IPS-18a (cell line): ENCODE data around the gene SCUBE2.
"Not testable (repeated sequence)": the region's sequence is repeated elsewhere in the genome, so short reads cannot be mapped to it uniquely, and the experiment has no call there.

ENCODE experiments used
- H3K27ac ChIP-seq: one replicate; pipeline ENCODE4 v1.5.1; 2013; ENCODE audit warnings: low read length
- H3K27me3 ChIP-seq: one replicate; pipeline ENCODE4 v1.6.1; 2013; ENCODE audit warnings: mild to moderate bottlenecking, low read length; ENCODE audit not compliant: control insufficient read depth, insufficient read depth
- H3K36me3 ChIP-seq: one replicate; pipeline ENCODE4 v1.6.1; 2013; ENCODE audit warnings: low read depth, low read length; ENCODE audit not compliant: control insufficient read depth
- H3K4me1 ChIP-seq: one replicate; pipeline ENCODE4 v1.6.1; 2013; ENCODE audit warnings: low read depth, low read length; ENCODE audit not compliant: control insufficient read depth
- H3K4me3 ChIP-seq: one replicate; pipeline ENCODE4 v1.5.1; 2013; ENCODE audit warnings: low read length
- H3K9ac ChIP-seq: one replicate; pipeline ENCODE4 v1.6.1; 2013; ENCODE audit warnings: mild to moderate bottlenecking, low read length, moderate library complexity
- H3K9me3 ChIP-seq: one replicate; pipeline ENCODE4 v1.6.1; 2013; ENCODE audit warnings: low read depth, low read length; ENCODE audit not compliant: control insufficient read depth

The SCUBE2 gene

GRCh38 chr11:9014826-9015225 lies 76.6 kb downstream of the SCUBE2 start:
- Histone ChIP-seq H3K4me3 (no peak overlapping the region), H3K9ac (no peak overlapping the region), H3K4me1 (no peaks in the 10 kb centered on the region), H3K9me3 (no peaks in the 10 kb centered on the region), H3K27ac (no peak overlapping the region), H3K27me3 (no peaks in the 10 kb centered on the region), H3K36me3 (no peaks in the 10 kb centered on the region)

DNA sequence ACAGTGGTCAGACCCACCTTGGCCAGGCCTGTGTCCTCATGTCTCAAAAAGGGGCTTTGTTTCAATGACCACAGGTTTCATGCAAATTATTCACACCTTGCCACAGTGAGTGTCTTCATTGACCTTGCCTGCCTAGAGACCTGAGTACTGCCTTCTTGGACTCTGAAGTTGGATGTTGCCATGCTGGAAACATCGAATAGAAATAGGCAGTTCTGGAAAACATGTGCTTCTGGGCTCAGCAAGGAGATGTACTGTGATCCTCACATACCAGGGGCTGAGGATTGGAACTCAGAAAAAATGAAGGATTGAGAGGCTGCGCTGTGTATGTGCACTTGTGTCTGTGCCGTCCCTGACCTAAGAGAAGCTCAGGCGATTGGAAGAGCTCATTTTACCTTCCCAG lies 78.0 kb downstream of the SCUBE2 start:
- Histone ChIP-seq H3K9me3 (no peaks in the 10 kb centered on the region), H3K4me3 (no peak overlapping the region), H3K9ac (no peak overlapping the region), H3K27ac (no peak overlapping the region), H3K36me3 (no peaks in the 10 kb centered on the region), H3K27me3 (no peaks in the 10 kb centered on the region), H3K4me1 (no peaks in the 10 kb centered on the region)

DNA sequence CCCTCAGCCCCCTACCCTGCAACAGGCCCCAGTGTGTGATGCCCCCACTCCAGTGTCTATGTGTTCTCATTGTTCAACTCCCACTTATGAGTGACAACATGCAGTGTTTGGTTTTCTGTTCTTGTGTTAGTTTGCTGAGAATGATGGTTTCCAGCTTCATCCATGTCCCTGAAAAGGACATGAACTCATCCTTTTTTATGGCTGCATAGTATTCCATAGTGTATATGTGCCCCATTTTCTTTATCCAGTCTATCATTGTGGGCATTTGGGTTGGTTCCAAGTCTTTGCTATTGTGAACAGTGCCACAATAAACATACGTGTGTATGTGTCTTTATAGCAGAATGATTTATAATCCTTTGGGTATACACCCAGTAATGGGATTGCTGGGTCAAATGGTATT lies 81.9 kb downstream of the SCUBE2 start:
- H3K27ac ChIP-seq, H3K36me3 ChIP-seq, H3K4me1 ChIP-seq, H3K9ac ChIP-seq, H3K4me3 ChIP-seq, H3K9me3 ChIP-seq: not testable (repeated sequence)
- H3K27me3 ChIP-seq: peaks cover 34% of the 10 kb centered on the region

GRCh38 chr11:9008661-9009060 lies 82.7 kb downstream of the SCUBE2 start:
- Histone ChIP-seq H3K9ac (no peak overlapping the region), H3K4me3 (no peak overlapping the region), H3K27me3 (peaks cover 42% of the 10 kb centered on the region), H3K27ac (no peak overlapping the region), H3K4me1 (no peaks in the 10 kb centered on the region), H3K36me3 (no peaks in the 10 kb centered on the region), H3K9me3 (no peaks in the 10 kb centered on the region)

DNA sequence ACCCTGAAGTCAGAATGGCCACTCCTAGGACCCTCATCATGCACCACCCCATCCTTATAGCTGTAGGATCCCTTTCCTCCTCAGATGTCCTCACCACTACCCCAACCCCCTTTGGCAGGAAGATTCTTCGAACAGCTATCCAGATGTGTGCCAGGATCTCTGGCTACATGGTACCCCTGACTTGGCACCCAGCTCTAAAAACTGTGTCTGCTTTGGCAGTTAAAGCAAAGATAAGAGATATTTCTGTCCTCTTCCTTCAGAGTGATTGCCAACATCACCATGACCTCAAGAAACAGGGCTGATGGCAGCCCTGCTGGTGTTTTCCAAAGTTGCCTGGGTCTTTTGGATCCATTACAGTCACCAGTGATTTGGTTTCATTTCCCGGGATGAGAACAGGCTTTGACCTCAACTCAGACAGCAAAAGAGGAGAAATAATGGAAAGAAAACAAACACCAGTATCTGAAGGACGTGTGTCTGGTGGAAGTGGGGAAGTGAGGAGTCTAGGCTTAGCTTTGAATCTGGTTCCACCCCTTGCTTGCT lies 83.3 kb downstream of the SCUBE2 start:
- H3K27me3 ChIP-seq: peaks cover 48% of the 10 kb centered on the region
- no peaks in the 10 kb centered on the region for H3K36me3 ChIP-seq
- no peak overlapping the region for H3K27ac ChIP-seq
- no peaks in the 10 kb centered on the region for H3K9me3 ChIP-seq
- no peak overlapping the region for H3K9ac ChIP-seq
- H3K4me3 ChIP-seq: no peak overlapping the region
- peaks cover 3% of the 10 kb centered on the region for H3K4me1 ChIP-seq

DNA sequence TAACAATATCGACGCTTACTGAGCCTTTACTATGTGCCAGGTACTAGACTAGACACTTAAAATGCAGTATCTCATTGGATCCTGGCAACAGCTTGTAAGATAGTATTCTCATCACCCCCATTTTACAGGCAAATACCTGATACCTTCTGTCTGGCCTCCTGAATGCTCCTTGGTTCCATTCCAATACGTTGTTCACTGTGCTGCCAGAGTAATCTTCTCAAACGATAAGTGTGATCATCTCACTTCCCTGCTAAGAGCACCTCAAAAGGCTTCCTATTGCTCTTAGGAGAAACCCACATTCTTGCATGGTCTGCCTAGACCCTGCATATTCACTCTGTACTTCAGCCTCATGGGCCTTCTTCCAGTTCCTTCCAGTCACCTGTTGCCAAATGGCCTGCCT lies 86.3 kb downstream of the SCUBE2 start:
- Histone ChIP-seq H3K9ac (no peak overlapping the region), H3K9me3 (no peaks in the 10 kb centered on the region), H3K27me3 (peaks cover 72% of the 10 kb centered on the region), H3K4me1 (peaks cover 7% of the 10 kb centered on the region), H3K27ac (no peak overlapping the region), H3K36me3 (no peaks in the 10 kb centered on the region), H3K4me3 (no peak overlapping the region)

GRCh38 chr11:9004183-9004926 lies 87.0 kb downstream of the SCUBE2 start:
- peak overlapping the region; percentile 63 for H3K4me3 ChIP-seq
- no peak overlapping the region for H3K9ac ChIP-seq
- H3K9me3 ChIP-seq: no peaks in the 10 kb centered on the region
- peaks cover 72% of the 10 kb centered on the region for H3K27me3 ChIP-seq
- no peak overlapping the region for H3K27ac ChIP-seq
- H3K4me1 ChIP-seq: peaks cover 7% of the 10 kb centered on the region
- H3K36me3 ChIP-seq: no peaks in the 10 kb centered on the region

DNA sequence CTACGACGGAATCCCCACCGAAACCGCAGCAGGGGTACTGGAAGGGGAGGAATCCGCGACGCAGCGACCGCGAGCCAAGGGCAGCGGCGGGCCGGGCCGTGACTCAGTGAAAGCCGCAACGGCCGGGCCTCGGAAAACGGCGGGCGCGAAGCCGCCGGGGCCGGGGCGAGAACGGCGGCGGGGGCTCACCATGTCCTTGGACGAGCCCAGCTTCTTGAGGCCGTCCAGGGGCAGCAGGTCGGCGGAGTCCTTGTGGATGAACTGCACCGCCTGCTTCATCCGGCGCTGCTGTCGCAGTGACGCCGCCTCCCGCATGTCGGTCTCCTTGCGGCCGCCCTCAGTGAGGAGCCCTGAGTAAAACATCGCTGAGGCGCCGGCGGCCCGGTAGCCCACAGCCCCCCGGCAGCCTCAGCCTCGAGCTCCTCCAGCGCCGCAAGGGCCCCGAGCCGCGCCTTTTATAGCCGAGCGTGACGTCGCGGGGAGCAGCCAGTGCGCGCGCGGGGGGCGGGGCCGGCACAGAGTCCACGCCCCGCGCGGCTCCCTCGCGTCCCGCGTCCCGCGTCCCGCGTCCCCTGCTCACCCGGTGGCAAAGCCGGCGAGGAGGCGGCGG lies 87.7 kb downstream of the SCUBE2 start, which contains the start of gene NRIP3:
Gene NRIP3 (minus strand): TSS at position 429 of the 610 bp plus-strand sequence. CDS start 66 bp downstream, at position 363.
- Histone ChIP-seq H3K4me1 (peaks cover 7% of the 10 kb centered on the region), H3K4me3 (peak within 1 kb of the TSS; percentile 63), H3K36me3 (no peaks in the 10 kb centered on the region), H3K27ac (no peak within 1 kb of the TSS), H3K9ac (peak within 1 kb of the TSS; percentile 39), H3K27me3 (peaks cover 72% of the 10 kb centered on the region), H3K9me3 (no peaks in the 10 kb centered on the region)

DNA sequence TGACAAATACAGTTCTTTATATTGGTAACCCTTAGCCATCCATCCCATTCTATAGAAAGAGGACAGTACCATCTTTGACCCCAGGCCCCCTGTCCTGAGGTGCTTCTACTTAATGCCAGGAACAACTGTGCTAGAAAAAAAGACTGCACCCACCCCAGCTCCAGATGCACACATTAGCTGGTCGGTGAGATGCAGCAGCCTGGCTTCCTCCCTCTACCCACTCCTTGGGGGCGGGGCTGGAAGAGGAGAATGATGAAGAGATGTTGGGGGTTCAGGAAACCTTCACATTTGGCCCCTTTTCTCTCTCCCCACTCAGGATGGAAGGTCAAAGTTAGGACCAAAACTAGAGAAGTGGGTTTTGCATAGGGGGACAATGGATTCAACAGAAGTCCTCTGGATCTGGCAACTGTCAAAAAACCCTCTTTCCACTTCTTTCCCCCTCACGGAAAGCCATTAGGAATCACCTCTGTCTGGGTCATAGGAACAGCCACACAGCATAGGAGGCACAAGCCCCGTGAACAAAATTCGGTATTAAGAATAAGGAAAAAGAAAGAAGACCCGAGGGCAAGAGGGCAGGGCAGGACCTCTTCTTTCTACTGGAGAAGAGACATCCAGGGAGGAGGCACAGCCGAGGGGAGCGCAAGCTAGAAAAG lies 88.4 kb downstream of the SCUBE2 start:
- Histone ChIP-seq H3K27me3 (peaks cover 72% of the 10 kb centered on the region), H3K9me3 (no peaks in the 10 kb centered on the region), H3K4me3 (peak overlapping the region; percentile 63), H3K9ac (peak overlapping the region; percentile 39), H3K36me3 (no peaks in the 10 kb centered on the region), H3K4me1 (peaks cover 7% of the 10 kb centered on the region), H3K27ac (no peak overlapping the region)

DNA sequence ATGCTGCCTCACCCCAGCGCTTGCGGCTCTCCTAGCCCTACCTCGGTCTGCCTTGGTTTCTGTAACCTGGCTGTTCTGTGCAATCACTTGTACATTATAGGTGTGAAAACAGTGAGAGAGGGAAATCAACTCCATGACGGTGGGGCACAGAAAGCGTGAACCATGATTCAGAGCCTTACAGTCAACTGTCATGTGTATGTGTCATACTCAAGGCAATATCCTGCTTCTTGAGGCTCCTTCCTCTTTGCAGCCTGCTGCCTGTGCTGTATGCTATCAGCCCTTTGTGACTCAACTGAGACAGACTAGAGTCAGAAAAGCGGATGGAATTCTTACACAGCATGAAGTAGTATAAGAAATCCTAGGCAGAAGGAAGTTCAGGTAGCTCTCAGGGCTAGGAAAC lies 89.7 kb downstream of the SCUBE2 start:
- H3K4me3 ChIP-seq: no peak overlapping the region
- H3K4me1 ChIP-seq: peaks cover 7% of the 10 kb centered on the region
- no peaks in the 10 kb centered on the region for H3K9me3 ChIP-seq
- no peak overlapping the region for H3K9ac ChIP-seq
- no peaks in the 10 kb centered on the region for H3K36me3 ChIP-seq
- H3K27me3 ChIP-seq: peaks cover 61% of the 10 kb centered on the region
- H3K27ac ChIP-seq: no peak overlapping the region

- H3K9ac ChIP-seq: no peak overlapping the region
- H3K36me3 ChIP-seq: no peaks in the 10 kb centered on the region
- peaks cover 23% of the 10 kb centered on the region for H3K27me3 ChIP-seq
- H3K9me3 ChIP-seq: no peaks in the 10 kb centered on the region
- no peak overlapping the region for H3K4me3 ChIP-seq
- no peak overlapping the region for H3K27ac ChIP-seq
- peaks cover 4% of the 10 kb centered on the region for H3K4me1 ChIP-seq
These were observed 93.4 kb downstream of the SCUBE2 start for GRCh38 chr11:8998017-8998416.
